Measurements from ENCODE around the gene CNPY1. TPM values are rescaled to one million over a fixed set of nuclear protein-coding genes. Genes with fewer than 3 reads are reported as not detected.
"Not testable (repeated sequence)": the region's sequence is repeated elsewhere in the genome, so short reads cannot be mapped to it uniquely, and the experiment has no call there.

Gene CNPY1
- polyA plus RNA-seq, 10 donors = 0.11 to 0.72 (median 0.29) TPM; not detected in 3

DNA sequence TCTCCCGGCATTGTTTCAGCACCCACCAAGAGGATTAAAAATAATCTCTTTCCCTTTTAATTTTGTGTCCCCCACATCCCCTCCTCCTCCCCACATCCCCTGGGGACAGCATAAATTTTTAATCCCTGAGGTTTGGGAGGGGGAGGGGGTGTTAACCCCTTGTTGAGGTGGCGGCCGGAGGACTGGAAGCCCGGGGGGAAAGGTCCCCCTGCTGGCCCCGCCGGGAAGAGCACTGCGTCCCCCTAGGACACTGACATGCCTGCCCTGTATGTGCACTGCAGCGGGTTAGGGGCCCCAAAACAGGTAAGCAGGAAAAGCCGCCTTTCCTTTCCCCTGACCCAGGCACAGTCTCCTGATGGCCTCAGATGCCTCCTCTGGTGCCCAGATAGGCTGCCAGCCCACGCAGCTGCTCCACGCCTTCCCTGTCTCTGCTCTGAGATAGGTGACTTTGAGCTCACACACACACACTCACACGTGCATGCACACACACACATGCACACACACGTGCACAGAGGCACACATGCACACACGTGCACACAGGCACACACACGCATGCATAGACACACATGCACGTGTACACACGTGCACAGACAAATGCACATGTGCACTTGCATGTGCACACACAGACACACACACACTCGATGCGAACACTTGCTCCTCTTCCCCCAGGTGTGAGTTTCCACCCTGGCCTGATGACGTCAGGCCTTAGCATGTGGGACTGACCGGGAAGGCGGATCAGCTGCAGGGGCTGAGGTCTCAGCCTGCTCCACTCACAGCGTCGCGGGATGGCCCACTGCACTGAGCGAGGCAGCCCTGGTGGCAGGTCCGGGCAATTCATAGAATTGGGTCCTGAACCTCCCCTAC lies 12.3 kb downstream of the CNPY1 start:
- DNase-seq = peak in 1 of 3 donors; percentile 25

DNA sequence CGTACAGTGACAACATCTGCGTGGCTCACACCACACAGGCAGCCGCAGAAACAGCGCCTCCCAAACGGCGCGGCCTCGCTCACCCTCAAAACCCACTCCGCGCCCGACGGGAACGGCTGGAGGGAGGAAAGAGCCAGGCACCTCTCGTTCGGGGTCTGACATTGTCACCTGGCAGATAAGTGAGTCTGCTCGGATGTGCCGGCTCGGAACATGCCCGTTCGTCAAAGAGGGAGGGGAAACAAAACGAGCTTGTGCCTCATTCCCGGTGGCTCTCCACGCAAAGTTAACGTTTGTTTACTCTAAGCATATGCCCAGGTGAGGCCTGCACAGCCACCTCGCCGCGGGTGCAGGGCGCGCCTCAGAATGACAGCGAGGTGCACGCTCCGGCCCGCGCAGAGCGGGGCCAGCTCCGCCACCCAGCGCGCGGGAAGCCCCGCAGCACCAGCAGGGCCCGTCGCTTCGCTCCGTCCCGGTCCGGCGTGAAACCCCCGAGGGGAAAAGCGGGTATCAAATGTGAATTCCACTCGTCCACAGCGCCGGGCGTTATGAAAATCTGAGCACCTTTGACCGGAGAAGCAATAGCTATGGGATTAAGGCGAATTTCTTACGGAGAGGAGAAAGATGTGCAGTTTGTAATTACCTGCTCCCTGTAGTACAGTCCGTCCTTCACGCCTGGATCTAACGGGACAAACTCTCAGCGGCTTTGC lies 13.1 kb downstream of the CNPY1 start:
- peak in 1 of 3 donors; percentile 13 for DNase-seq

DNA sequence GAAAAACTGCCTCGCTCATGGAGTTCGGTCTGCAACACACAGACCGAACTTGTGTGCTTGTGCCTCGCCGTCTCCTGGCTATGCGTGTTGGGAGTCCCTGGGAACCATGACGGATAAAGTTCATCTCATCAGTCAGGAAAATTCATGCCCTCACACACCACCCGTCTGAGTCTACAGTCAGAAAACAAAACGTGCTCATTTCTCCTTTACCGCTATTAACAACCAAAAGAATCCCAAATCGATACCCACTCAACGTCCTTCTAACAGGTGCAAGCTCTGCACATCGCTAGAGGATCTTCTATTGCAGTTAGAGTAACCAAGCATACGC lies 13.6 kb downstream of the CNPY1 start:
- DNase-seq = no peak

DNA sequence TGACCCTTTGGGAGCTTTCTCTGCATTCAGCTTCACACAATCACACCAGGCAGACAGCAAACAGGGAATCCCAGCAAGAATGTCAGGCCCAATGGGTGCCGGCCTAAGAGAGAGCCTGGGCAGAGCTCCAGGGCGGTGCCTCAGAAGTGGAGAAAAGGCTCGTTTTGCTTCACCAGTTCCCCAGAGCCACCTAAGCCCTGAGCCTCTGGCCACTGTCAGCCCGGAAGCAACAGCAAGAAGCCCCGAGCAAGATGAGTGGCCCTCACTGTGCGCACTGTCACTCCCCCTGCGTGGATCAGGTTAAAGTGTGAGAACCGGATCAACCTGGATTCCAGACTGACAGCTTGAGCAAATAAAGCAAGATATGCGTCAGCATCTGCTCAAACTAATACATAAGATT lies 14.7 kb downstream of the CNPY1 start:
- DNase-seq = no peak

DNA sequence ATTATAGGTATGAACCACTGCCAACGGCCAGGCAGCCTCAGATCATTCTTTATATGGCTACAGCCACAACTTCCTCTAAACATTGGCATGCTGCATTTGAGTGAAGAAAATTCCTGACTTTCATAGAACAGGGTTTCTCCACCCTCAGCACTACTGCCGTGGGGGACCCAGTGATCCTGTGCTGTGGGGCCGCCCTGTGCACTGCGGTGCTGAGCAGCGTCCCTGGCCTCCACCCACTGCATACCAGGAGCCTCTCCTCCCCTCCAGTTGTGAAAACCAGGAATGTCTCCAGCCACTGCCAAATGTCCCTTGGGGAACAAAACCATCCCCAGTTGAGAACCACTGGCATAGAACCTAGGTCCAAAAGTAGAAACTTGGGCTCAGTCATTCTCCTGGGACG lies 15.8 kb downstream of the CNPY1 start:
- DNase-seq = no peak

DNA sequence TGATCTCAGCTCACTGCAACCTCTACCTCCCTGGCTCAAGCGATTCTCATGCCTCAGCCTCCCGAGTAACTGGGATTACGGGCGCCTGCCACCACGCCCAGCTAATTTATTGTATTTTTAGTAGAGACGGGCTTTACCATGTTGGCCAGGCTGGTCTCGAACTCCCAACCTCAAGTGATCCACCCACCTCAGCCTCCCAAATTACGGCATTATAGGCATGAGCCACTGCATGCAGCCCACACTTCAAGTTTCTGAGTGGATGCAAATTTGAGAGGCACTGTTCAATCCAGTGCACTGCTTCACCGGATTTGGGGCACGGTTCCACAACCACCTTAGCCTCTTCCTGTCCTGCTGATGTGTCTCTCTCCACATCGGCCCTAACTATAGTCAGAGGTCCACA lies 16.5 kb downstream of the CNPY1 start:
- no peak for DNase-seq

DNA sequence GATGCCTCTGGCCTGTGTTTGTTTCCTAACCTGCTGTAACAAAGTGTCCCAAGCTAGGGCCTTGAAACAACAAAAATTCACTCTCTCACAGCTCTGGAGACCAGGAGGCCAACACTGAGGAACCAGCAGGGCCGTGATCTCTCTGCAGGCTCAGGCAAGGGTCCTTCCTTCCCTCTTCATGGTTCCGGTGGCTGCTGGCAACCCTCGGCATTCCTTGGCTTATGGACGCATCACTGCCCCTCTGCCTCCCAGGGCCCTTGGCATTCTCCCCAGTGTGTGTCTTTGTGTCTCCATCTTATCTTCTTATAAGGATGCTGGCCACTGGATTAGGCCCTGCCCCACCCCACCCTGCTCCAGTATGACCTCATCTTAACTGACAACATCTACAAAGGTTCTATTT lies 17.0 kb downstream of the CNPY1 start:
- no peak for DNase-seq

DNA sequence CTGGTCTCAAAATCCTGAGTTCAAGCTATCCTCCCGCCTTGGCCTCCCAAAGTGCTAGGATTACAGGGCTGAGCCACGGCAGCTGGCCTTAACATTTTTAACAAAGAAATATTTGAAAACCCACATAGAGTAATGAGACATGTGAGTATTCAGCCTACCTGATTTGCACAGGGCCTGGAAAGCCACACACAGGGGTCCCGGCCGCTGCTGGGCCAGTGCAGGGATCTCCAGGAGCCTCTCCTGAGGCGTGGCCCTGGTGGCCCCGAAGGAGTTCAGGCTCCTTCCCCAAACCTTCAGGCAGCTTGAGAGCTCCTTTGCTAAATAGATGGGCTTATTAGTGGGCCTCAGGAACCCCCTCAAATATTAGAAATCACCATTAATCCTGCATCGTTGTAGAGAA lies 18.7 kb downstream of the CNPY1 start:
- no peak for DNase-seq

DNA sequence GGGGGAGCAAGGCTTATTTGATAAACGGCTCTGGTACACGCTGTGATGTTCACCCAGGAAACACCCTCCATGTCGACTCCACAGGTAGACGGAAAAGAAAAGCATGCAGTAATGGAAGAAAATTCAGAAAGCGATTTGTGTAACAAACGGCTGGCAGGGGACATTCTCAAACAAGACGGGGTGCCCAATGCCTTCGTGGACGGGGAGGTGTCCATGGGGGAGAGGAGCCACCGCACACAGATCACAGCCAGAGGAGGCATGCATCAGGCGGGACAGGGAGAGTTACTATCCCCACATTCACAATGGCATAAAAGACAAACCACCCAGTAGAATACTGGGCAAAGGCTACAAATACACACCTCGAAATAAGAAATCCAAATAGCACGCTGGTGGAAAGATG lies 20.1 kb downstream of the CNPY1 start:
- DNase-seq = no peak

DNA sequence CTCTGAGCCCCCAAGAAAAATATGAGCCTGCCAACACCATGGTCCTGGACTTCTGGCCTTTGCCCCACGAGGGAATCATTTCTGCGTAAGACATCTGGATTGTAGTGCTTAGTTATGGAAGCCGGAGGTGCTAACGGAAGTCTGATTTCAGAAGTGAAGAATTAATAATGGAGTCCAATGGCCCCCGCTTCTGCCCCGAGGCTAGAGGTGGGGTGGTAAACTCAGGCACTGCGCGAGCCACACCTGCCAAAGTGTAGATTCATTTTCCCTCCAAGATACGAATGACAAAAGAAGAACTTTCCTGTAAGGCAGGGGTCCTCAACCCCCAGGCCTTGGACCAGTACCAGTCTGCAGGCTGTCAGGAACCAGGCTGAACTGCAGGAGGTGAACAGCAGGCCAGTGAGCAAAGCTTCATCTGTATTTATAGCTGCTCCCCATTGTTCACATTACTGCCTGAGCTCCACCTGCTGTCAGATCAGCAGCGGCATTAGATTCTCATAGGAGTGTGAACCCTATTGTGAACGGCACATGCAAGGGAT lies 22.3 kb downstream of the CNPY1 start:
- no peak for DNase-seq

DNA sequence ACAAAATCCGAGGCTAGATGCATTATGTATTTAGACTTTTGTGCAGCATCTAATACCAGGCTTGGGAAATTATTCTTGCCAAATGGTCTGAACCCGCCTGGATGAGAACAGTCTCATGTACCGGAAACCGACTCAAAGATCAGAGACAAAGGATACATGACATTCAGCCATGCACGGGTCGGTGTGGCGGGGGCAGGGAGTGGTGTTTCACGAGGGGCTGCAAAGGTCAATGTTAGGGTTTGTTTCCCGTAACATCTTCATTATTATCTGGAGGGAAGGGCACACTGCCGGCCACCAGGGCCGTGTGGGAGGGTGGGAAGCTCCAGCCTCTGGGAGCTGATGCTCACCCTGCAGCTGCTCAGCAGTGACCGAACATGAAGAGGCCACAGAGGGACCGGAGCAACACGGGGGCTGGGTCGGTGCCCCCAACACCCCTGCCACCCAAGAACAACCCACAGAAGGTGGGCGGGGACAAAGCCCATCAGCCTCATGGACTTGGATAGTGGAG lies 23.1 kb downstream of the CNPY1 start:
- DNase-seq = no peak

DNA sequence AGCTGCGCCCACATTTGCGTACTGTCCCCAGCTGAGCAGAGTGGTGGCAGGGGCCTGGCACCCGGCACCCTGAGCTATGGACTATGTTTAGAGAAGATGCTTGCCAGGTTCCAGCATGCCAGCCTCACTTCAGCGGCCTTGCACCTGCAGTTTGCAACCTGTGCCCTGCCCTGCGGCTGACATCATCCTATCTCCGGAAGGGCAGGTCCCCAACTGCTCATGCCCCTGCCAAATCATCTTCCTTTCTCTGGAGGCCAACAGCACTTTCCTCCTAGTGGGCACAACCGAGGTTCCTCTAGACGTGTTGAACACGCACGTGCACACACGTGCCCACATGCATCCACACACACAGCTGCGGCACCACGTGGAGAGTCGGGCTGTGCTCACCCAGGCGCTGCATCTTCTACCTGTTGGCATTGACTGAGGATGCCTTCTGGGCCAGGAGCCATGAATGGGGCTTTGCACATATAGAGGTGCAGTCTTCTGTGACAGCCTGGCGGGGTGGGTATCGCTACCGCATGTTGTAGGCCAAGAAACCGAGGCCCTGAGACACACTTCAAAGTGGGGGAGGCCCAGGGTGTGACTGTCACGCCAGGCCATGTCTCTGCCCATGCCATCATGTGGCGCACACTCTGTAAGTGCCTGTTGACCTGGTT lies 24.5 kb downstream of the CNPY1 start:
- DNase-seq = no peak

DNA sequence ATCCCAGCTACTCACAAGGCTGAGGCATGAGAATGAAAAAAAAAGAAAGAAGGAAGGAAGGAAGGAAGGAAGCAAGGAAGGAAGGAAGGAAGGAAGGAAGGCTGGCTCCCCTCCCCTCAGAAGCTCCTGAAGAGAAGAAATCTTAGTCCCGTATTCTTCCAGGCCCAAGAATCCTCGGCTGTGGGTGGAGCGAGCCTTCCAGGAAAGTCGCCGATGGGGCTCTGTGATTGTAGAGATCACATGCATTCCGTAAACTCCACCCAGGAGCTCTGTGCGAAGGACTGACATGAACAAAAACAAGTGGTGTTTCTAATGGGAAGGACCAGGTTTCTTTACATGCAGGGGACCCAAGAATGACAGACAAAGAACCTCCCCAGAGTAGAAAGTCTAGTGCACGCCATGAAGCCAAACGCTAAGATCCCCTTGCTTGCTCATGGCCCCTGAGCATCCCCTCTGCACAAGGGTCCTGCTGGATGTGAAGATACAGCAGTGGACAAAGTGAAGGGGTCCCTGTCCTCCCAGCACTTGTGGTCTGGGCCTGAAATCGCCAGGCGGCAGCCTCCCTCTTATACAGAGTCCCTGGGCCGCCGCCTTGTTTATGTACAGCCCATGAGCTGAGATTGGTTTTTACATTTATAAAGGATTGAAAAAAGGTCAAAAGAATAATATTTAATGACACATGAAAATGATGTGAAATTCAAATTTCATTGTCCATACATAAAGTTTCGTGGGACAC lies 25.2 kb downstream of the CNPY1 start:
- DNase-seq = no peak

DNA sequence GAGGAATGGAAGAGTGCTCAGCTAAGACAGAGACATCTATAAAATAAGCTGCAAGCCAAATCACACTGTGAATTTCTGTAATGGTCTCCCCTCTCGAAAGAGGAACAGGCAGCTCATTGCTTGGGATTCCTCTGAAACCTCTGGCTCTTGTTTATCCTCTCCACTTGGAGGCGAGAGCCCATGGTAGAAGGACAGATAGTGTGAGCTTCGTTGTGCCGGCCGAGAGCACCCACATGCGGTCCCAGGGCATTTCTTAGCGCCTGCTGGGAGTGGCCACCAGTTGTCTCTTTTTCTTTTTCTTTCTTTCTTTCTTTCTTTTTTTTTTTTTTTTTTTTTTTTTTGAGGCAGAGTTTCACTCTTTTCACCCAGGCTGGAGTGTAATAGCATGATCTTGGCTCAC lies 26.2 kb downstream of the CNPY1 start:
- DNase-seq = no peak

DNA sequence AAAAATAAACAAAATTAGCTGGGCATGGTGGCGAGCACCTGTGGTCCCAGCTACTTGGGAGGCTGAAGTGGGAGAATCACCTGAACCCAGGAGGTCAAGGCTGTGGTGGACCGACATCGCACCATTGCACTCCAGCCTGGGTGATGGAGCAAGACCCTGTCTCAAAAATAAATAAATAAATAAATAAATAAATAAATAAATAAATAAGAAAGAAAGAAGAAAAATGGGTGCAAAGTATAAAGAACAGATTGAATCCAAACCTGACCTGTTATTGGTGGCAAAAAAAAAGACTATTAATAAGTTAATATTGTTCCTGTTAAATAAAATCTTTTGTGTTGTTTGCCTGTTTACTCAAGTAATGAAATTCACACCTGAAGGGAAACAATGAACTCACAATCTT lies 27.0 kb downstream of the CNPY1 start:
- not testable (repeated sequence) for DNase-seq

DNA sequence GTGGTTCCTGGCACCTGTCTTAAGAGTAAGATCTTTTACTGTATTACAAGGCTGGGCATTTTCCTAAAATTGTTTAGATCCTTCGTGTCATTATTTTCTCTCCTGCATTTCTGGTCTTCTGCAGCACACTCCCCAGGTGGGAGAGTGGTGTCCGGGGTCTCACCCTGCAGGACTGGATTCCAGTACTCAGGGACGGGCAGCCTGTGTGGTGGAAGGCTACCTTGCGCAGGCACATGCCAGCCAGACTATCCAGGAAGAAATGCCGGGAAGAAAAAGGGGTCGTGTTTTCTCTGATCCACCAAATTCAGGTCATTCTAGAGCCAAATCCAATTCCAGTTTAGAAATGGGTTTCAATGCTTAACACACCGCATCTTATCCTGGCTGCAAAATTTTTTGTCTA lies 27.7 kb downstream of the CNPY1 start:
- no peak for DNase-seq

DNA sequence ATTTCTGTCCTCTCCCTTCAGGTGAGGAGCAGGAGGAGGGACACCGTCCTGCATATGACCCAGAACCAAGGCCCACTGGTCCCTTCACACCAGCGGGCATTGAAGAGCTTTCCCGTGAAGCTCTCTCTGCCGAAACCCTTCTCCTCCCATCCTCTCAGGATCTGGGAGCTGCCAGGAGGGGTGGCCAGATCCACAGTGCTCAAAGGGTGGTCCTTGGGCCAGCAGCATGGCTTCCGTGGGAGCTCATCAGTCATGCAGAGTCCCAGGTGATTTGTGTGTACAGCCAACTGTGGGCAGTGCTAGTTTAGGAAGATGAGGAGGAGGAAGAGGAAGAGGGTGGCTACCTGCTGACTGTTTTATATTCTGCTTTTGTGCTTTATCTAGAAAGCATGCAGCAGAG lies 28.4 kb downstream of the CNPY1 start:
- DNase-seq = no peak

DNA sequence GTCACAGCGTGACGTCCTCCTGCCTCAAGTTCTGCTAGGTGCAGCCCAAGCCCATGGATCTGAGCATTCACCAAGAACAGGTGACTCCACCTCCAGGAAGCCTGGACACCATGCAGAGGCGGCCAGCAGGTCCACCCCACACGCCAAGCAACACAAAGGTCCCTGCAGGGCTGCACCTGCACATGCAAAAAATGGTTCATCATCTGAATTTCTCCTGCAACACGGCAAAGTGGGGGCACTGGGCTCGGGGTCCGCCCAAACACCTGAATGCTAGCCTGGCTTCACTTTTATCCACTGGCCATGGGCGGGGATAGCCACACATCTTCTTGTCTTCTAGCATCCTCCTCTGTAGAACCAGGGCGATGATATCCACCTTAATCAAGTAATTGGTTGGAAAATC lies 28.9 kb downstream of the CNPY1 start:
- DNase-seq = no peak

DNA sequence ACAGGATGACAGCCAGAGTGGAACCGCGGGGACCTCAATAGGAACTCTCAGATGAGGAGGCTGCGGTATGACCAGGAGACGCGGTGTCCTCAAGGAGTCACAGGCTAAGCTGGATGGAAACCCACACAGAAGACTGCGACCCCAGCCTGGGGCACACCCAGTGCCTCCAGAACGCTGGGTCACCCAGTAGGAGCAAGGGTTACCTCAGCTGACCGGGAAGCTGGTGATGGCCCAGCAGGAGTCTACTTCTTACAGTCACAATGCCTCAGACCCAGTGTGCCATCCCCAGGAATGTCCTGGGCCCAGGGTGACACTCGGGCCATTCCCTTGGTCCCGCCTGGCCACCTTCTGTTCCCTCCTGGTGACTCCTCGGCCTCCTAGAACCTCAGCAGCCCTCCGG lies 29.9 kb downstream of the CNPY1 start:
- DNase-seq = no peak

DNA sequence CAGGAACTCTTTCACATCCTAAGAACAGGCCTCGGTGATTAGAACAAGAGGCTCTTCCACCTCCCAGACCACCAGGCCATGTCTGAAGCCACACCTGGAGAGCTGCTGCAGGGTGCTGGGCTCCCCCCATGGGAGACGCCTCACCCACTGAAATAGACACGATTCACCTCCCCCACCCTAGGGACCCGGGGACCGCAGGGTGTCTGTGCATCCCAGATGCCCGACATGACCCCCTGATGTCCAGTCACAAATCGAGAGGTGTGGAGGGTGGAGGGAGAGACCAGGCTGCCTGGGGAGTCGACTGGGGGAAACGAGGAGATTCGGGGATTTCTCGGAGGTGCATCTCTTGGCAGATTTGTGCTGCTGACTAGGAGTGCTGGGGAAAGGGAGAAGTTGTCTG lies 31.0 kb downstream of the CNPY1 start:
- no peak for DNase-seq

DNA sequence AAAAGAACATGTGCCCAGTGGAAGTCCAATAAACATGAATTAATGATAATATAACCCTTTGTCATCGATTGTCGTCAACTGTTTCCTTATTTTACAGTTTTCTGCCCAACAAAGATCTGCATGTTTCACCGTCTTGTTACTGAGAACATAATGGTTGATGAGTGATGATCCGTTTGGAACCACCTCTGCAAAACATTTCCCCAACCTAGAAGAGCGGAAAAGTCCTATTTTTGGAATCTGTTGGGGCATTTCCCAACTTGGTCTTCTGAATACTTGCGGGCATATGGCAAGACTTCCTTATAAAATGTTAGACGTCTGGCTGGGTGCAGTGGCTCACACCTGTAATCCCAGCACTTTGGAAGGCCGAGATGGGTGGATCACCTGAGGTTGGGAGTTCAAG lies 32.1 kb downstream of the CNPY1 start:
- no peak for DNase-seq
